ENCODE results near the gene PAQR3.
"Not testable (repeated sequence)": the region's sequence is repeated elsewhere in the genome, so short reads cannot be mapped to it uniquely, and the experiment has no call there.

The PAQR3 gene

DNA sequence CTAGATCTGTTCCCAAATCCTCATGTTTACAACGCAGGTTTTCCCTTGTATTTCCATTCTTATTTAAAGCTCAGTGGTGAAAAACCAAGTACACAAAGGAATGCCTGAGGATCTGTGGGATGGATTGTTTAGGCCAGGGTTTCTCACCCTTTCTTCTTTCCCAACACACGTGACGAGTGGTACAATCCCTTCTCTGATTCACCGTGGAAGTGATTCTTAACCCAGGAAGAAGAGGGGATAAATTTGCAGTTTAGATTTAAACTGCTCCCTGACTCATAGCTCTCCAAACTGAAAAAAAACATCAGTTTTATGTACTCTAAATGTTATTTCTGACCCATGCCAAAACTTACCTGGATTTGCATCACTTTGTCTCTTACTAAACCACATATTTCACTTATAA, 17.0 kb downstream of the PAQR3 start:
- TF ChIP-seq, protein P1, sequence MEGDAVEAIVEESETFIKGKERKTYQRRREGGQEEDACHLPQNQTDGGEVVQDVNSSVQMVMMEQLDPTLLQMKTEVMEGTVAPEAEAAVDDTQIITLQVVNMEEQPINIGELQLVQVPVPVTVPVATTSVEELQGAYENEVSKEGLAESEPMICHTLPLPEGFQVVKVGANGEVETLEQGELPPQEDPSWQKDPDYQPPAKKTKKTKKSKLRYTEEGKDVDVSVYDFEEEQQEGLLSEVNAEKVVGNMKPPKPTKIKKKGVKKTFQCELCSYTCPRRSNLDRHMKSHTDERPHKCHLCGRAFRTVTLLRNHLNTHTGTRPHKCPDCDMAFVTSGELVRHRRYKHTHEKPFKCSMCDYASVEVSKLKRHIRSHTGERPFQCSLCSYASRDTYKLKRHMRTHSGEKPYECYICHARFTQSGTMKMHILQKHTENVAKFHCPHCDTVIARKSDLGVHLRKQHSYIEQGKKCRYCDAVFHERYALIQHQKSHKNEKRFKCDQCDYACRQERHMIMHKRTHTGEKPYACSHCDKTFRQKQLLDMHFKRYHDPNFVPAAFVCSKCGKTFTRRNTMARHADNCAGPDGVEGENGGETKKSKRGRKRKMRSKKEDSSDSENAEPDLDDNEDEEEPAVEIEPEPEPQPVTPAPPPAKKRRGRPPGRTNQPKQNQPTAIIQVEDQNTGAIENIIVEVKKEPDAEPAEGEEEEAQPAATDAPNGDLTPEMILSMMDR (IDR thresholded peaks at IDR 0.05; ENCODE audit: extremely low read depth, insufficient read depth, missing control alignments): no peak
- DNase-seq (ENCODE audit: low spot score): no peak
- in situ Hi-C loops (cut with MboI; ENCODE audit: low pct_unique_long_range_greater_than_20kb, low sequenced_read_pairs, unreplicated experiment): no loop called here

DNA sequence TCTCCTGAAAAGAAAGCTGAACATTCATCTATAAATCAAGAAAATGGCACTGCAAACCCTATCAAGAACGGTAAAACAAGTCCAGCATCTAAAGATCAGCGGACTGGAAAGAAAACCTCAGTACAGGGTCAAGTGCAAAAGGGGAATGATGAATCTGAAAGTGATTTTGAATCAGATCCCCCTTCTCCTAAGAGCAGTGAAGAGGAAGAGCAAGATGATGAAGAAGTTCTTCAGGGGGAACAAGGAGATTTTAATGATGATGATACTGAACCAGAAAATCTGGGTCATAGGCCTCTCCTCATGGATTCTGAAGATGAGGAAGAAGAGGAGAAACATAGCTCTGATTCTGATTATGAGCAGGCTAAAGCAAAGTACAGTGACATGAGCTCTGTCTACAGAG, 28.6 kb downstream of the PAQR3 start:
- TF ChIP-seq, protein P1 (IDR thresholded peaks at IDR 0.05; ENCODE audit: extremely low read depth, insufficient read depth, missing control alignments): no peak
- in situ Hi-C loops (cut with MboI; ENCODE audit: low pct_unique_long_range_greater_than_20kb, low sequenced_read_pairs, unreplicated experiment): no loop called here
- DNase-seq (ENCODE audit: low spot score): no peak

DNA sequence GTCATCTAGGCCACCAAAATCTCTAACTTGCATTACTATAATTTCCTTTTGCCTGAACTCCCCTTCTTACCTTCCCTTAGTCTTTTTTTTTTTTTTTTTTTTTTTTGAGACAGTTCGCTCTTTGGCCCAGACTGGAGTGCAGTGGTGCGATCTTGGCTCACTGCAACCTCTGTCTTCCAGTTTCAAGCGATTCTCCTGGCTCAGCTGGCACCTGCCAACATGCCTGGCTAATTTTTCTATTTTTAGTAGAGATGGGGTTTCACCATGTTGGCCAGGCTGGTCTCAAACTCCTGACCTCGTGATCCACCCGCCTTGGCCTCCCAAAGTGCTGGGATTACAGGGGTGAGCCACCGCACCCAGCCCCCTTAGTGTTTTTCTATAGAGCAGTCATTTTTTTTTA, 30.3 kb downstream of the PAQR3 start:
- DNase-seq (ENCODE audit: low spot score); in situ Hi-C loops (cut with MboI; ENCODE audit: low pct_unique_long_range_greater_than_20kb, low sequenced_read_pairs, unreplicated experiment): not testable (repeated sequence)

DNA sequence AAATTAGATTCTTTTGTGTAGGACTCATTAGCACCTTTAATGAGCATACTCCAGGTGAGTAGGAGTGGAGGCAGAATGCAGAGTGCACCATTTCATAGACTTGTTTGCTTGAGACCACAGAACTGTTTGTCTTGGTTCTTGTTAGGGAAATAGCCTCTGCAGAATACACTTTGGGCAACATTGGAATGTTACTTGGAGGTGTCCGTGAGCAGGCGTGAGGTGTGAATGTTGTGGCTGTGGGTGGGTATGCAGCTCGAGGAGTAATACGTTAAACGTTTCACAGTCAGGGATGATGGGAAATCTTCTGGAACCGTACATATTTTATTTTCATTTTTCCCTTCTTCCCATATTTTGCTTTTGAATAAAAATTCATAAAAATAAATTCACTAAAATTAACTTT, 31.6 kb downstream of the PAQR3 start:
- no peak for DNase-seq (ENCODE audit: low spot score)
- in situ Hi-C loops (cut with MboI; ENCODE audit: low pct_unique_long_range_greater_than_20kb, low sequenced_read_pairs, unreplicated experiment): no loop called here
- TF ChIP-seq, protein P1 (IDR thresholded peaks at IDR 0.05; ENCODE audit: extremely low read depth, insufficient read depth, missing control alignments): no peak

DNA sequence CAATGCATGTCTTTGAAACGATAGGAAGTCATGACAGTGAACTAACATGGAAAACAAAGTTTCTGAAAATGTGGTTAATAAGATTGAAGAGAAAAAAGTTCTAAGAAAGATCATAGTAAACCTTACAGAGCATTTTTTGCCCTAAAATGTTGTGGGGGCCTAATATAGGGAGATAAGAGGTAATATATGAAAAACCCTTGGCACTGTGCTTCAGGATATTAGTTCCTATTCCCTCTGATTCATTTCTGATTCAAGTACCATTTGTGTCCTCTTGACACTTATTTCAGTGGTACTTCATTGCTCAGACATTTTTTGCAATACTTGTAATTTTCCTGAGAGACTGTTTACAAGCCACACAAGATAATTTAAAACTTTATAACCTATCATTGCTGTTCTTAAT, 35.1 kb downstream of the PAQR3 start:
- DNase-seq (ENCODE audit: low spot score): no peak
- TF ChIP-seq, protein P1 (IDR thresholded peaks at IDR 0.05; ENCODE audit: extremely low read depth, insufficient read depth, missing control alignments): no peak
- in situ Hi-C loops (cut with MboI; ENCODE audit: low pct_unique_long_range_greater_than_20kb, low sequenced_read_pairs, unreplicated experiment): no loop called here

DNA sequence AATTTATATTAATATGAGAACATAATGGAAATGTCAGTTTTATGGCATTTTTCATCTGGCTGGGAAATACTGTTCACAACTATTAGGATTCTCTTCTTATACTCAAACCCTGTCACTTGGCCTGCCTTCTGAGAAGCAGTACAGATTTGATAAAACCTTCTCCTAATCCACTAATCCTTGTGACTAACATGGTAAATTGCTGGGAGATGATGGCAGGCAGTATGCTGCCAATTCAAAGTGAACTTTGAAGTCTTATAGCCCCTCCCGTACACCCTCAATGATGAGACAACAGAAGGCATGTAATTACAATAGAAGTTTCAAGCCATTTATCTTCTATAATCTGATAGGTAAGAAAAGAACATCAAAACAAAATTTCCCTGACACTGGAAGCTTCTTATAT, 36.9 kb downstream of the PAQR3 start:
- DNase-seq (ENCODE audit: low spot score): no peak
- in situ Hi-C loops (cut with MboI; ENCODE audit: low pct_unique_long_range_greater_than_20kb, low sequenced_read_pairs, unreplicated experiment): no loop called here
- TF ChIP-seq, protein P1 (IDR thresholded peaks at IDR 0.05; ENCODE audit: extremely low read depth, insufficient read depth, missing control alignments): no peak

DNA sequence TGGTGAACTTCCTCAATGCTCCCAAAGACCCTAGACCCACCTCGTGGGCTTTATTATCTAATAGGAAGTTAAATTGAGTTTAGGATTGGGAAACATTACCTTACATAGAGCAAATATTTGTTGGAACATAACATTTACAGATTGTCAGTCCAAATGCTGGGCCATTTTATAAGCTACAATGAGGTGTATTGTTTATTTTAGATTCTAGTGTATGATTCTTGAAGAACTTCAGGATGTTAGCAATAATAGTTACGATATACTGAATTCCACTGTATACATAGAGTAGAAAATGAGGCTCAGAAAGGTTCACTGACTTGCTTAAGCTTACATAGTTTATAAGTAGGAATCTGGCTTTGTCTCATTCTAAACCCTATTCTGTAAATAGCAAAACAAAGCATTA, 37.4 kb downstream of the PAQR3 start:
- TF ChIP-seq, protein P1 (IDR thresholded peaks at IDR 0.05; ENCODE audit: extremely low read depth, insufficient read depth, missing control alignments): no peak
- in situ Hi-C loops (cut with MboI; ENCODE audit: low pct_unique_long_range_greater_than_20kb, low sequenced_read_pairs, unreplicated experiment): no loop called here
- no peak for DNase-seq (ENCODE audit: low spot score)
